Measurements from ENCODE around the gene MSL1. TPM values are rescaled to one million over a fixed set of nuclear protein-coding genes. Genes with fewer than 3 reads are reported as not detected.
A peak's percentile ranks its signal among the peaks of the same experiment; 100 is the strongest.

The MSL1 gene
- polyA plus RNA-seq, 1 donor from 2014 or later: 10.1 TPM

GRCh38 chr17:40179923-40180659 lies 58.3 kb downstream of the MSL1 start:
- H3K9me3 Mint-ChIP-seq: no peaks in the 10 kb centered on the region
- H3K27ac Mint-ChIP-seq: peak overlapping the region in 1 of 3 donors; percentile 68
- H3K4me1 Mint-ChIP-seq: peaks cover 0 to 6% (median 5%) of the 10 kb centered on the region in 3 donors
- no peaks in the 10 kb centered on the region for H3K27me3 Mint-ChIP-seq
- H3K36me3 Mint-ChIP-seq: peaks cover 2% of the 10 kb centered on the region
- H3K4me3 Mint-ChIP-seq: peak overlapping the region in 1 of 4 donors; percentile 45

- H3K27me3 Mint-ChIP-seq: no peaks in the 10 kb centered on the region
- H3K4me3 Mint-ChIP-seq: no peak overlapping the region
- peaks cover 0 to 6% (median 5%) of the 10 kb centered on the region in 3 donors for H3K4me1 Mint-ChIP-seq
- H3K36me3 Mint-ChIP-seq: peaks cover 2% of the 10 kb centered on the region
- H3K9me3 Mint-ChIP-seq: no peaks in the 10 kb centered on the region
- peak overlapping the region in 1 of 3 donors; percentile 68 for H3K27ac Mint-ChIP-seq
Observed at GRCh38 chr17:40180694-40181093, 58.9 kb downstream of the MSL1 start.

DNA sequence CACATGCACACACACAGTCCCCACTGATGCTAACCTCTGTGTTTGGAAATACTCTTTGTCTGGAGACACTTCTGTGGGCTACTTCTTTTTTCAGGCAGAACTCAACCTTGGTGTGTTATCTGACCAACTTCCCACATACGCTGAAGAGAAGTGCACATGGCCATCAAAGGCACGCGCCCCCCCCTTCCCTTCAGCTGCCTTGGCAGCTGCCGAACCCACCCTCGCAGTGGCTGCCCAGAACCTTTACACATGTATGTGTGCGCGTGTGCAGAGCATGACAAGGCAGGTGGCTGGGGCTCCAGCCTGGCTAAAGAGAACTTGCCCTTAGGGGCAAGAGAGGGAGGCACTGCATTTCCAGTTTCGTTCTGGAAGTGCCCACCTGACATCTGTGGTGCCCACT lies 59.4 kb downstream of the MSL1 start:
- Mint-ChIP-seq H3K9me3 (no peaks in the 10 kb centered on the region), H3K36me3 (peaks cover 2% of the 10 kb centered on the region), H3K27me3 (no peaks in the 10 kb centered on the region), H3K4me1 (peaks cover 0 to 6% (median 5%) of the 10 kb centered on the region in 3 donors), H3K27ac (no peak overlapping the region), H3K4me3 (no peak overlapping the region)

- peaks cover 0 to 4% (median 0%) of the 10 kb centered on the region in 3 donors for H3K4me1 Mint-ChIP-seq
- no peak overlapping the region for H3K27ac Mint-ChIP-seq
- no peaks in the 10 kb centered on the region for H3K27me3 Mint-ChIP-seq
- H3K9me3 Mint-ChIP-seq: no peaks in the 10 kb centered on the region
- no peak overlapping the region for H3K4me3 Mint-ChIP-seq
- H3K36me3 Mint-ChIP-seq: no peaks in the 10 kb centered on the region
Observed at GRCh38 chr17:40182606-40183005, 60.8 kb downstream of the MSL1 start.

Other genes starting within 250 kb of the MSL1 start
- gene GSDMB, start 203.3 kb upstream of the MSL1 start, polyA plus RNA-seq: 0.36 TPM
- 182 TPM for gene ORMDL3, start 194.4 kb upstream of the MSL1 start, polyA plus RNA-seq
- gene LRRC3C, start 194.2 kb upstream of the MSL1 start, polyA plus RNA-seq: not detected
- 0.19 TPM for gene GSDMA, start 159.0 kb upstream of the MSL1 start, polyA plus RNA-seq
- 49.7 TPM for gene PSMD3, start 141.2 kb upstream of the MSL1 start, polyA plus RNA-seq
- not detected for gene CSF3, start 106.5 kb upstream of the MSL1 start, polyA plus RNA-seq
- 51.9 TPM for gene MED24, start 67.6 kb upstream of the MSL1 start, polyA plus RNA-seq
- 4.6 TPM for gene THRA, start 59.0 kb upstream of the MSL1 start, polyA plus RNA-seq
- 3.6 TPM for gene NR1D1, start 21.4 kb upstream of the MSL1 start, polyA plus RNA-seq
- 49.9 TPM for gene CASC3, start 18.6 kb downstream of the MSL1 start, polyA plus RNA-seq
- 0.69 TPM for gene RAPGEFL1, start 55.5 kb downstream of the MSL1 start, polyA plus RNA-seq
- 11.4 TPM for gene WIPF2, start 97.3 kb downstream of the MSL1 start, polyA plus RNA-seq
- 0.93 TPM for gene CDC6, start 165.9 kb downstream of the MSL1 start, polyA plus RNA-seq
- 13.7 TPM for gene RARA, start 187.2 kb downstream of the MSL1 start, polyA plus RNA-seq
- gene GJD3, start 242.8 kb downstream of the MSL1 start, polyA plus RNA-seq: not detected